GM12878 (cell line): ENCODE results near the gene FBXL19. TPM values are rescaled to one million over a fixed set of nuclear protein-coding genes. Genes with fewer than 3 reads are reported as not detected.

Experiments used
- BCL11A ChIP-seq: IDR thresholded peaks from 2 replicates; pipeline ENCODE4 v1.6.1; 2011; ENCODE audit warnings: low read depth, low read length
- CTCF ChIP-seq, 3 experiments: IDR thresholded peaks in 2 of 3; conservative IDR thresholded peaks in 1 of 3; 2 replicates each; pipeline ENCODE4 v1.5.1; 2011; ENCODE audit warnings: low read depth in 3 of 3, low read length in 3 of 3, mild to moderate bottlenecking in 3 of 3, control low read depth in 2 of 3, moderate library complexity in 2 of 3, inconsistent platforms in 1 of 3, mixed read lengths in 1 of 3; ENCODE audit not compliant: control insufficient read depth in 2 of 3, insufficient read depth in 1 of 3; ENCODE audit errors: extremely low read depth in 1 of 3
- MYC ChIP-seq: IDR thresholded peaks from 2 replicates; pipeline ENCODE4 v1.6.1; 2011; ENCODE audit warnings: mild to moderate bottlenecking, low read length, moderate library complexity, inconsistent platforms; ENCODE audit not compliant: insufficient read depth, insufficient replicate concordance, insufficient read length, severe bottlenecking
- NR2C1 ChIP-seq: fragments of 450-650 bp; IDR thresholded peaks from 2 replicates; pipeline ENCODE4 v1.6.1; 2017; ENCODE audit warnings: antibody characterized with exemption, mild to moderate bottlenecking, moderate library complexity
- PML ChIP-seq: IDR thresholded peaks from 2 replicates; pipeline ENCODE4 v1.6.1; 2012; ENCODE audit warnings: low read length, inconsistent platforms
- RAD51 ChIP-seq: fragments of 450-650 bp; IDR thresholded peaks from 2 replicates; pipeline ENCODE4 v1.6.1; 2016; ENCODE audit warnings: moderate library complexity, mild to moderate bottlenecking, inconsistent platforms
- RBBP5 ChIP-seq: fragments of 200-600 bp; sonication (generic); conservative IDR thresholded peaks from 2 replicates; pipeline ENCODE4 v1.6.1; 2016
- RELA ChIP-seq: fragments of 450-650 bp; IDR thresholded peaks from 2 replicates; pipeline ENCODE4 v1.8.0; 2014; ENCODE audit warnings: borderline replicate concordance; ENCODE audit not compliant: partially characterized antibody
- REST ChIP-seq: IDR thresholded peaks from 2 replicates; pipeline ENCODE4 v1.6.1; 2012; ENCODE audit warnings: mild to moderate bottlenecking, low read depth, low read length
- SP1 ChIP-seq: IDR thresholded peaks from one replicate; pipeline ENCODE4 v1.6.1; 2011; ENCODE audit warnings: low read depth, low read length
- polyA plus RNA-seq, 11 experiments: library from polyadenylated mRNA; depleted of rRNA in 4 of 11; unstranded in 6 of 11; stranded (reverse) in 5 of 11; fragments of >200 nt; fragmentation: Nextera tagmentation in 4 of 11; fragmentation: Illumina TruSeq in 1 of 11; extraction: Ambion mirVana in 4 of 11; extraction: Trizol in 1 of 11; gene quantifications; 1 replicate in 1 of 11; 2 replicates in 10 of 11; pipeline versions ENCODE4 v1.2.1 to v1.2.3, GENCODE V29; 2011 to 2016; ENCODE audit warnings: inconsistent platforms in 2 of 11, missing spikeins in 2 of 11, low read depth in 1 of 11
- total RNA-seq, 4 experiments: library from RNA; depleted of rRNA in 3 of 4; stranded (reverse); fragments of >200 nt in 3 of 4; fragmentation: Illumina TruSeq in 1 of 4; extraction: Trizol in 1 of 4; gene quantifications; 2 replicates each; pipeline versions ENCODE4 v1.2.1 to v1.2.3, GENCODE V29; 2013 to 2021
- TF ChIP-seq, protein P1 (sequence below): fragments of 450-650 bp; IDR thresholded peaks from 2 replicates; pipeline ENCODE4 v1.6.1; 2017; ENCODE audit warnings: mild to moderate bottlenecking, moderate library complexity
- TF ChIP-seq, protein P2 (sequence below): fragments of 450-650 bp; IDR thresholded peaks from 2 replicates; pipeline ENCODE4 v1.6.1; 2016; ENCODE audit warnings: mild to moderate bottlenecking
- TF ChIP-seq, protein P3 (sequence below): IDR thresholded peaks from 2 replicates; pipeline ENCODE4 v1.6.1; 2012; ENCODE audit warnings: low read depth, low read length, improper control_type of control experiment
- TF ChIP-seq, protein P4 (sequence below): fragments of 450-650 bp; formaldehyde crosslinking; IDR thresholded peaks from 2 replicates; pipeline ENCODE4 v1.5.0; 2022; ENCODE audit warnings: mild to moderate bottlenecking, missing genetic modification characterization

The FBXL19 gene
- total and polyA plus RNA-seq, 10 of the 15 experiments (the other 5 are each of a cell fraction or from before 2014, with no cell fraction given) = 0.02 to 32.1 (median 6.8) TPM; not detected in 1

- TF ChIP-seq REST (no peak), PML (no peak), MYC (no peak), BCL11A (no peak), SP1 (peak; percentile 90), RBBP5 (no peak), RAD51 (peak; percentile 79), NR2C1 (peak; percentile 89), CTCF (IDR thresholded peaks at IDR 0.05 in 2 of 3, conservative IDR thresholded peaks at IDR 0.05 in 1 of 3; ENCODE audit: control insufficient read depth in 2 of 3, extremely low read depth in 1 of 3, insufficient read depth in 1 of 3, low read depth in 3 of 3, low read length in 3 of 3) (no peak), RELA (peak; percentile 92)
- TF ChIP-seq, protein P1, sequence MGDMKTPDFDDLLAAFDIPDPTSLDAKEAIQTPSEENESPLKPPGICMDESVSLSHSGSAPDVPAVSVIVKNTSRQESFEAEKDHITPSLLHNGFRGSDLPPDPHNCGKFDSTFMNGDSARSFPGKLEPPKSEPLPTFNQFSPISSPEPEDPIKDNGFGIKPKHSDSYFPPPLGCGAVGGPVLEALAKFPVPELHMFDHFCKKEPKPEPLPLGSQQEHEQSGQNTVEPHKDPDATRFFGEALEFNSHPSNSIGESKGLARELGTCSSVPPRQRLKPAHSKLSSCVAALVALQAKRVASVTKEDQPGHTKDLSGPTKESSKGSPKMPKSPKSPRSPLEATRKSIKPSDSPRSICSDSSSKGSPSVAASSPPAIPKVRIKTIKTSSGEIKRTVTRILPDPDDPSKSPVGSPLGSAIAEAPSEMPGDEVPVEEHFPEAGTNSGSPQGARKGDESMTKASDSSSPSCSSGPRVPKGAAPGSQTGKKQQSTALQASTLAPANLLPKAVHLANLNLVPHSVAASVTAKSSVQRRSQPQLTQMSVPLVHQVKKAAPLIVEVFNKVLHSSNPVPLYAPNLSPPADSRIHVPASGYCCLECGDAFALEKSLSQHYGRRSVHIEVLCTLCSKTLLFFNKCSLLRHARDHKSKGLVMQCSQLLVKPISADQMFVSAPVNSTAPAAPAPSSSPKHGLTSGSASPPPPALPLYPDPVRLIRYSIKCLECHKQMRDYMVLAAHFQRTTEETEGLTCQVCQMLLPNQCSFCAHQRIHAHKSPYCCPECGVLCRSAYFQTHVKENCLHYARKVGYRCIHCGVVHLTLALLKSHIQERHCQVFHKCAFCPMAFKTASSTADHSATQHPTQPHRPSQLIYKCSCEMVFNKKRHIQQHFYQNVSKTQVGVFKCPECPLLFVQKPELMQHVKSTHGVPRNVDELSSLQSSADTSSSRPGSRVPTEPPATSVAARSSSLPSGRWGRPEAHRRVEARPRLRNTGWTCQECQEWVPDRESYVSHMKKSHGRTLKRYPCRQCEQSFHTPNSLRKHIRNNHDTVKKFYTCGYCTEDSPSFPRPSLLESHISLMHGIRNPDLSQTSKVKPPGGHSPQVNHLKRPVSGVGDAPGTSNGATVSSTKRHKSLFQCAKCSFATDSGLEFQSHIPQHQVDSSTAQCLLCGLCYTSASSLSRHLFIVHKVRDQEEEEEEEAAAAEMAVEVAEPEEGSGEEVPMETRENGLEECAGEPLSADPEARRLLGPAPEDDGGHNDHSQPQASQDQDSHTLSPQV = peak; percentile 99
- TF ChIP-seq, protein P2, sequence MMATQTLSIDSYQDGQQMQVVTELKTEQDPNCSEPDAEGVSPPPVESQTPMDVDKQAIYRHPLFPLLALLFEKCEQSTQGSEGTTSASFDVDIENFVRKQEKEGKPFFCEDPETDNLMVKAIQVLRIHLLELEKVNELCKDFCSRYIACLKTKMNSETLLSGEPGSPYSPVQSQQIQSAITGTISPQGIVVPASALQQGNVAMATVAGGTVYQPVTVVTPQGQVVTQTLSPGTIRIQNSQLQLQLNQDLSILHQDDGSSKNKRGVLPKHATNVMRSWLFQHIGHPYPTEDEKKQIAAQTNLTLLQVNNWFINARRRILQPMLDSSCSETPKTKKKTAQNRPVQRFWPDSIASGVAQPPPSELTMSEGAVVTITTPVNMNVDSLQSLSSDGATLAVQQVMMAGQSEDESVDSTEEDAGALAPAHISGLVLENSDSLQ = peak; percentile 4
- TF ChIP-seq, protein P3, sequence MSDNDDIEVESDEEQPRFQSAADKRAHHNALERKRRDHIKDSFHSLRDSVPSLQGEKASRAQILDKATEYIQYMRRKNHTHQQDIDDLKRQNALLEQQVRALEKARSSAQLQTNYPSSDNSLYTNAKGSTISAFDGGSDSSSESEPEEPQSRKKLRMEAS = peak; percentile 47; the same call in 1 of the 2 replicates
- TF ChIP-seq, protein P4, sequence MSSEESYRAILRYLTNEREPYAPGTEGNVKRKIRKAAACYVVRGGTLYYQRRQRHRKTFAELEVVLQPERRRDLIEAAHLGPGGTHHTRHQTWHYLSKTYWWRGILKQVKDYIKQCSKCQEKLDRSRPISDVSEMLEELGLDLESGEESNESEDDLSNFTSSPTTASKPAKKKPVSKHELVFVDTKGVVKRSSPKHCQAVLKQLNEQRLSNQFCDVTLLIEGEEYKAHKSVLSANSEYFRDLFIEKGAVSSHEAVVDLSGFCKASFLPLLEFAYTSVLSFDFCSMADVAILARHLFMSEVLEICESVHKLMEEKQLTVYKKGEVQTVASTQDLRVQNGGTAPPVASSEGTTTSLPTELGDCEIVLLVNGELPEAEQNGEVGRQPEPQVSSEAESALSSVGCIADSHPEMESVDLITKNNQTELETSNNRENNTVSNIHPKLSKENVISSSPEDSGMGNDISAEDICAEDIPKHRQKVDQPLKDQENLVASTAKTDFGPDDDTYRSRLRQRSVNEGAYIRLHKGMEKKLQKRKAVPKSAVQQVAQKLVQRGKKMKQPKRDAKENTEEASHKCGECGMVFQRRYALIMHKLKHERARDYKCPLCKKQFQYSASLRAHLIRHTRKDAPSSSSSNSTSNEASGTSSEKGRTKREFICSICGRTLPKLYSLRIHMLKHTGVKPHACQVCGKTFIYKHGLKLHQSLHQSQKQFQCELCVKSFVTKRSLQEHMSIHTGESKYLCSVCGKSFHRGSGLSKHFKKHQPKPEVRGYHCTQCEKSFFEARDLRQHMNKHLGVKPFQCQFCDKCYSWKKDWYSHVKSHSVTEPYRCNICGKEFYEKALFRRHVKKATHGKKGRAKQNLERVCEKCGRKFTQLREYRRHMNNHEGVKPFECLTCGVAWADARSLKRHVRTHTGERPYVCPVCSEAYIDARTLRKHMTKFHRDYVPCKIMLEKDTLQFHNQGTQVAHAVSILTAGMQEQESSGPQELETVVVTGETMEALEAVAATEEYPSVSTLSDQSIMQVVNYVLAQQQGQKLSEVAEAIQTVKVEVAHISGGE = no peak
Observed at GRCh38 chr16:30922960-30923535, 324 bp upstream of the FBXL19 start (continued).
